WTC11 (cell line): ENCODE measurements around the gene FHIT. TPM values are rescaled to one million over a fixed set of nuclear protein-coding genes. Genes with fewer than 3 reads are reported as not detected.
"Not testable (repeated sequence)": the region's sequence is repeated elsewhere in the genome, so short reads cannot be mapped to it uniquely, and the experiment has no call there.

Experiments used
- ATAC-seq: fragments of 200-7000 bp; cut with Tn5 transposase; 2 replicates; pipeline ENCODE4 v1.10.0; 2021; ENCODE audit warnings: mild to moderate bottlenecking, moderate library complexity
- CTCF ChIA-PET: fragments of 300-600 bp; sonication (Branson Sonifier 250); formaldehyde crosslinking; loops from one replicate; lab custom pipeline; 2021; ENCODE audit warnings: antibody characterized with exemption; lab: Charles Lee
- POLR2A ChIA-PET: fragments of 350-600 bp; sonication (Branson Sonifier 250); formaldehyde crosslinking; loops from one replicate; lab custom pipeline; 2021; ENCODE audit warnings: antibody characterized with exemption; lab: Charles Lee
- DNase-seq: peaks from one replicate; pipeline ENCODE4 v3.0.0; 2021; ENCODE audit warnings: low spot score
- H3K27ac Mint-ChIP-seq: 2 replicates; pipeline ENCODE4 v1.8.0; 2021; ENCODE audit warnings: mixed read lengths
- H3K27me3 Mint-ChIP-seq: 2 replicates; pipeline ENCODE4 v1.8.0; 2021; ENCODE audit warnings: low read depth, mild to moderate bottlenecking, moderate library complexity, mixed read lengths
- H3K36me3 Mint-ChIP-seq: 2 replicates; pipeline ENCODE4 v1.8.0; 2021; ENCODE audit warnings: mixed read lengths
- H3K4me1 Mint-ChIP-seq: 2 replicates; pipeline ENCODE4 v1.8.0; 2022; ENCODE audit warnings: mixed read lengths
- H3K4me3 Mint-ChIP-seq: 2 replicates; pipeline ENCODE4 v1.8.0; 2021; ENCODE audit warnings: mild to moderate bottlenecking, moderate library complexity, mixed read lengths
- H3K9me3 Mint-ChIP-seq: 2 replicates; pipeline ENCODE4 v1.8.0; 2021; ENCODE audit warnings: mixed read lengths
- CBFB ChIP-seq: sonication (generic); formaldehyde crosslinking; IDR thresholded peaks from 2 replicates; pipeline ENCODE4 v1.8.1; 2022; ENCODE audit warnings: mild to moderate bottlenecking, low read depth, missing genetic modification reagents
- CREB1 ChIP-seq: sonication (generic); formaldehyde crosslinking; IDR thresholded peaks from 2 replicates; pipeline ENCODE4 v1.8.0; 2023; ENCODE audit warnings: mild to moderate bottlenecking, missing genetic modification reagents
- EMX1 ChIP-seq: fragments of 250-450 bp; sonication (Bioruptor Pico); IDR thresholded peaks from 2 replicates; pipeline ENCODE4 v1.8.0; 2021; ENCODE audit warnings: mild to moderate bottlenecking
- GRHL2 ChIP-seq: fragments of 250-450 bp; sonication (Bioruptor Pico); IDR thresholded peaks from 2 replicates; pipeline ENCODE4 v1.8.0; 2022; ENCODE audit warnings: mild to moderate bottlenecking, moderate library complexity; ENCODE audit not compliant: insufficient replicate concordance, severe bottlenecking
- HMGA2 ChIP-seq: fragments of 250-450 bp; sonication (Bioruptor Pico); IDR thresholded peaks from 2 replicates; pipeline ENCODE4 v1.4.0; 2021; ENCODE audit warnings: mild to moderate bottlenecking, moderate library complexity
- IRF2 ChIP-seq: sonication (generic); formaldehyde crosslinking; IDR thresholded peaks from 2 replicates; pipeline ENCODE4 v1.8.0; 2022; ENCODE audit warnings: low read depth, missing genetic modification reagents, borderline replicate concordance
- KAT7 ChIP-seq: sonication (generic); formaldehyde crosslinking; IDR thresholded peaks from 2 replicates; pipeline ENCODE4 v1.8.1; 2023; ENCODE audit warnings: missing genetic modification reagents, mild to moderate bottlenecking, borderline replicate concordance
- NR2C2 ChIP-seq: sonication (generic); formaldehyde crosslinking; IDR thresholded peaks from 2 replicates; pipeline ENCODE4 v1.8.0; 2022; ENCODE audit warnings: mild to moderate bottlenecking, missing genetic modification reagents
- OVOL2 ChIP-seq: fragments of 250-450 bp; sonication (Bioruptor Pico); IDR thresholded peaks from 2 replicates; pipeline ENCODE4 v1.9.0; 2021; ENCODE audit warnings: mild to moderate bottlenecking, borderline replicate concordance
- RORB ChIP-seq: fragments of 250-450 bp; sonication (Bioruptor Pico); IDR thresholded peaks from 2 replicates; pipeline ENCODE4 v1.9.0; 2021; ENCODE audit warnings: mild to moderate bottlenecking
- SOX15 ChIP-seq: fragments of 250-450 bp; sonication (Bioruptor Pico); IDR thresholded peaks from 2 replicates; pipeline ENCODE4 v1.9.0; 2021; ENCODE audit warnings: mild to moderate bottlenecking
- total RNA-seq: library from RNA; stranded (reverse); gene quantifications from 3 replicates; pipeline ENCODE4 v1.2.3, GENCODE V29; 2021
- TF ChIP-seq, protein P1 (sequence below): sonication (generic); formaldehyde crosslinking; IDR thresholded peaks from 2 replicates; pipeline ENCODE4 v1.8.1; 2022; ENCODE audit warnings: low read depth, mild to moderate bottlenecking, moderate library complexity, missing genetic modification reagents, borderline replicate concordance
- TF ChIP-seq, protein P2 (sequence below): fragments of 250-450 bp; sonication (Bioruptor Pico); IDR thresholded peaks from 2 replicates; pipeline ENCODE4 v1.9.0; 2021; ENCODE audit warnings: moderate library complexity, mild to moderate bottlenecking, inconsistent platforms, borderline replicate concordance
- TF ChIP-seq, protein P3 (sequence below): sonication (generic); formaldehyde crosslinking; IDR thresholded peaks from 2 replicates; pipeline ENCODE4 v1.8.0; 2022; ENCODE audit warnings: mild to moderate bottlenecking, missing genetic modification reagents
- TF ChIP-seq, protein P4 (sequence below): fragments of 250-450 bp; sonication (Bioruptor Pico); IDR thresholded peaks from 2 replicates; pipeline ENCODE4 v1.8.0; 2021; ENCODE audit warnings: mild to moderate bottlenecking
- TF ChIP-seq, protein P5 (sequence below): fragments of 250-450 bp; sonication (Bioruptor Pico); IDR thresholded peaks from 2 replicates; pipeline ENCODE4 v2.1.2; 2022; ENCODE audit warnings: mild to moderate bottlenecking, moderate library complexity
- TF ChIP-seq, protein P6 (sequence below): sonication (generic); formaldehyde crosslinking; IDR thresholded peaks from 2 replicates; pipeline ENCODE4 v1.8.1; 2022; ENCODE audit warnings: mild to moderate bottlenecking, missing genetic modification reagents, moderate library complexity, borderline replicate concordance
- TF ChIP-seq, protein P7 (sequence below): sonication (generic); formaldehyde crosslinking; IDR thresholded peaks from 2 replicates; pipeline ENCODE4 v1.8.0; 2023; ENCODE audit warnings: mild to moderate bottlenecking, missing genetic modification reagents
- TF ChIP-seq, protein P8 (sequence below): sonication (generic); formaldehyde crosslinking; IDR thresholded peaks from 2 replicates; pipeline ENCODE4 v1.8.1; 2023; ENCODE audit warnings: mild to moderate bottlenecking, missing genetic modification reagents

FHIT gene
- total RNA-seq, 1 experiment from 2014 or later = 2.6 TPM

DNA sequence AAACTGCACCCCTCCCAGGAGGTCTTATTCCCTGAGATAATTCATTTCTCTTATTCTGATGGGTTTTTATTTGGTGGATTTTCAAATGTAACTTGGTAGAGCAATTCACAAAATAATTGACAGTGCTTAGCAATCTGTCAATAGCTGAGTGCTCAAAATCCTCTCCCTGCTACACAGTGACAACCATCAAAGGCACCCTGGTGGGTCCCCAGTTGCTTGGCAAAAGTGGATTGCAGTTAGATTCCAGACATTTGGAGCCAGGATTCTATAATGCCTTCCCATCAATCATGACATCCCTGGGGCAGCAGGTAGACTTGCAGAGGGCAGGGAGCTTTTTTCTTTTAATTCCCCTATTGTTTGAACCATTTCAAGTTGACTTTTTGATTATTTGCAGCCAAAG, 59.0 kb downstream of the FHIT start (continued):
- TF ChIP-seq, protein P1, sequence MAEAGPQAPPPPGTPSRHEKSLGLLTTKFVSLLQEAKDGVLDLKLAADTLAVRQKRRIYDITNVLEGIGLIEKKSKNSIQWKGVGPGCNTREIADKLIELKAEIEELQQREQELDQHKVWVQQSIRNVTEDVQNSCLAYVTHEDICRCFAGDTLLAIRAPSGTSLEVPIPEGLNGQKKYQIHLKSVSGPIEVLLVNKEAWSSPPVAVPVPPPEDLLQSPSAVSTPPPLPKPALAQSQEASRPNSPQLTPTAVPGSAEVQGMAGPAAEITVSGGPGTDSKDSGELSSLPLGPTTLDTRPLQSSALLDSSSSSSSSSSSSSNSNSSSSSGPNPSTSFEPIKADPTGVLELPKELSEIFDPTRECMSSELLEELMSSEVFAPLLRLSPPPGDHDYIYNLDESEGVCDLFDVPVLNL (CRISPR knock-in tag) = no peak
- TF ChIP-seq CBFB (no peak), KAT7 (CRISPR knock-in tag) (no peak), CREB1 (CRISPR knock-in tag) (no peak)
- TF ChIP-seq, protein P2, sequence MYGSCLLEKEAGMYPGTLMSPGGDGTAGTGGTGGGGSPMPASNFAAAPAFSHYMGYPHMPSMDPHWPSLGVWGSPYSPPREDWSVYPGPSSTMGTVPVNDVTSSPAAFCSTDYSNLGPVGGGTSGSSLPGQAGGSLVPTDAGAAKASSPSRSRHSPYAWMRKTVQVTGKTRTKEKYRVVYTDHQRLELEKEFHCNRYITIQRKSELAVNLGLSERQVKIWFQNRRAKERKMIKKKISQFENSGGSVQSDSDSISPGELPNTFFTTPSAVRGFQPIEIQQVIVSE (CRISPR knock-in tag) = no peak

DNA sequence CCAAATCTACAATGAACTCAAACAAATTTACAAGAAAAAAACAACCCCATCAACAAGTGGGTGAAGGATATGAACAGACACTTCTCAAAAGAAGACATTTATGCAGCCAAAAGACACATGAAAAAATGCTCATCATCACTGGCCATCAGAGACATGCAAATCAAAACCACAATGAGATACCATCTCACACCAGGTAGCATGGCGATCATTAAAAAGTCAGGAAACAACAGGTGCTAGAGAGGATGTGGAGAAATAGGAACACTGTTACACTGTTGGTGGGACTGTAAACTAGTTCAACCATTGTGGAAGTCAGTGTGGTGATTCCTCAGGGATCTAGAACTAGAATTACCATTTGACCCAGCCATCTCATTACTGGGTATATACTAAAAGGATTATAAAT, 61.0 kb downstream of the FHIT start:
- ATAC-seq, DNase-seq, H3K27me3 Mint-ChIP-seq, H3K27ac Mint-ChIP-seq, H3K4me3 Mint-ChIP-seq, POLR2A ChIA-PET, H3K36me3 Mint-ChIP-seq, CTCF ChIA-PET, H3K9me3 Mint-ChIP-seq: not testable (repeated sequence)
- H3K4me1 Mint-ChIP-seq = peaks cover 35% of the 10 kb centered on the region

DNA sequence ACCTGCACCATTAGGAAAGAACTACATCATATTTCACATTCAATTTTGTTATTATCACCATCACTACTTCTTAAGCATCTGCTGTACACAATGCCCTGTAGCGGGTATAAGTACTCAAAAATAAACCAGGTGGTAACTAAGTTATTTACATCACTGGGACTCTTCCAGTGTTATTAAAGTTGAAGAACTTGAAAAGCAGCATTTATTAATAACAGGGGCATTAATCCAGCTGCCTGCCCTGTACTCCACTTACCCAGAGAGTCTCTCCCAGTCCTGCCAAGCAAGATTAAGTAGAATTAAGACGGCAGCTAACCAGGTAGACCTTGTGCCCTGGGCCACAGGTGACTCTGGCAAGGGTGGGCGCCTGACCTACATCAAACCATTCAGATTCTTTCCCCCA, 65.2 kb downstream of the FHIT start:
- H3K36me3 Mint-ChIP-seq = peaks cover 2% of the 10 kb centered on the region; the same call in 1 of the 2 replicates
- peaks cover 4% of the 10 kb centered on the region for H3K4me1 Mint-ChIP-seq
- H3K27ac Mint-ChIP-seq = no peak overlapping the region
- ChIA-PET CTCF (interaction anchor here (1.0 kb wide), 1 partner anchor 13 kb away, joined by 3 read pairs; no protein-coding TSS in a partner anchor), POLR2A (no interaction called here)
- no peak overlapping the region for H3K4me3 Mint-ChIP-seq
- DNase-seq (no peak), ATAC-seq (no peak)
- no peaks in the 10 kb centered on the region for H3K27me3 Mint-ChIP-seq
- H3K9me3 Mint-ChIP-seq = no peaks in the 10 kb centered on the region
- TF ChIP-seq GRHL2 (CRISPR knock-in tag) (no peak), RORB (CRISPR knock-in tag) (no peak), KAT7 (CRISPR knock-in tag) (no peak), EMX1 (CRISPR knock-in tag) (no peak), NR2C2 (no peak), SOX15 (CRISPR knock-in tag) (no peak), IRF2 (CRISPR knock-in tag) (no peak), HMGA2 (no peak), OVOL2 (no peak)
- TF ChIP-seq, protein P3, sequence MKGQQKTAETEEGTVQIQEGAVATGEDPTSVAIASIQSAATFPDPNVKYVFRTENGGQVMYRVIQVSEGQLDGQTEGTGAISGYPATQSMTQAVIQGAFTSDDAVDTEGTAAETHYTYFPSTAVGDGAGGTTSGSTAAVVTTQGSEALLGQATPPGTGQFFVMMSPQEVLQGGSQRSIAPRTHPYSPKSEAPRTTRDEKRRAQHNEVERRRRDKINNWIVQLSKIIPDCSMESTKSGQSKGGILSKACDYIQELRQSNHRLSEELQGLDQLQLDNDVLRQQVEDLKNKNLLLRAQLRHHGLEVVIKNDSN (CRISPR knock-in tag) = no peak
- TF ChIP-seq, protein P4, sequence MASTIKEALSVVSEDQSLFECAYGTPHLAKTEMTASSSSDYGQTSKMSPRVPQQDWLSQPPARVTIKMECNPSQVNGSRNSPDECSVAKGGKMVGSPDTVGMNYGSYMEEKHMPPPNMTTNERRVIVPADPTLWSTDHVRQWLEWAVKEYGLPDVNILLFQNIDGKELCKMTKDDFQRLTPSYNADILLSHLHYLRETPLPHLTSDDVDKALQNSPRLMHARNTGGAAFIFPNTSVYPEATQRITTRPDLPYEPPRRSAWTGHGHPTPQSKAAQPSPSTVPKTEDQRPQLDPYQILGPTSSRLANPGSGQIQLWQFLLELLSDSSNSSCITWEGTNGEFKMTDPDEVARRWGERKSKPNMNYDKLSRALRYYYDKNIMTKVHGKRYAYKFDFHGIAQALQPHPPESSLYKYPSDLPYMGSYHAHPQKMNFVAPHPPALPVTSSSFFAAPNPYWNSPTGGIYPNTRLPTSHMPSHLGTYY (CRISPR knock-in tag) = no peak
- TF ChIP-seq, protein P5, sequence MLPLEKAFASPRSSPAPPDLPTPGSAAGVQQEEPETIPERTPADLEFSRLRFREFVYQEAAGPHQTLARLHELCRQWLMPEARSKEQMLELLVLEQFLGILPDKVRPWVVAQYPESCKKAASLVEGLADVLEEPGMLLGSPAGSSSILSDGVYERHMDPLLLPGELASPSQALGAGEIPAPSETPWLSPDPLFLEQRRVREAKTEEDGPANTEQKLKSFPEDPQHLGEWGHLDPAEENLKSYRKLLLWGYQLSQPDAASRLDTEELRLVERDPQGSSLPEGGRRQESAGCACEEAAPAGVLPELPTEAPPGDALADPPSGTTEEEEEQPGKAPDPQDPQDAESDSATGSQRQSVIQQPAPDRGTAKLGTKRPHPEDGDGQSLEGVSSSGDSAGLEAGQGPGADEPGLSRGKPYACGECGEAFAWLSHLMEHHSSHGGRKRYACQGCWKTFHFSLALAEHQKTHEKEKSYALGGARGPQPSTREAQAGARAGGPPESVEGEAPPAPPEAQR = no peak
- TF ChIP-seq, protein P6, sequence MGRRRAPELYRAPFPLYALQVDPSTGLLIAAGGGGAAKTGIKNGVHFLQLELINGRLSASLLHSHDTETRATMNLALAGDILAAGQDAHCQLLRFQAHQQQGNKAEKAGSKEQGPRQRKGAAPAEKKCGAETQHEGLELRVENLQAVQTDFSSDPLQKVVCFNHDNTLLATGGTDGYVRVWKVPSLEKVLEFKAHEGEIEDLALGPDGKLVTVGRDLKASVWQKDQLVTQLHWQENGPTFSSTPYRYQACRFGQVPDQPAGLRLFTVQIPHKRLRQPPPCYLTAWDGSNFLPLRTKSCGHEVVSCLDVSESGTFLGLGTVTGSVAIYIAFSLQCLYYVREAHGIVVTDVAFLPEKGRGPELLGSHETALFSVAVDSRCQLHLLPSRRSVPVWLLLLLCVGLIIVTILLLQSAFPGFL = no peak
- TF ChIP-seq, protein P1 (CRISPR knock-in tag) = no peak
- TF ChIP-seq, protein P7, sequence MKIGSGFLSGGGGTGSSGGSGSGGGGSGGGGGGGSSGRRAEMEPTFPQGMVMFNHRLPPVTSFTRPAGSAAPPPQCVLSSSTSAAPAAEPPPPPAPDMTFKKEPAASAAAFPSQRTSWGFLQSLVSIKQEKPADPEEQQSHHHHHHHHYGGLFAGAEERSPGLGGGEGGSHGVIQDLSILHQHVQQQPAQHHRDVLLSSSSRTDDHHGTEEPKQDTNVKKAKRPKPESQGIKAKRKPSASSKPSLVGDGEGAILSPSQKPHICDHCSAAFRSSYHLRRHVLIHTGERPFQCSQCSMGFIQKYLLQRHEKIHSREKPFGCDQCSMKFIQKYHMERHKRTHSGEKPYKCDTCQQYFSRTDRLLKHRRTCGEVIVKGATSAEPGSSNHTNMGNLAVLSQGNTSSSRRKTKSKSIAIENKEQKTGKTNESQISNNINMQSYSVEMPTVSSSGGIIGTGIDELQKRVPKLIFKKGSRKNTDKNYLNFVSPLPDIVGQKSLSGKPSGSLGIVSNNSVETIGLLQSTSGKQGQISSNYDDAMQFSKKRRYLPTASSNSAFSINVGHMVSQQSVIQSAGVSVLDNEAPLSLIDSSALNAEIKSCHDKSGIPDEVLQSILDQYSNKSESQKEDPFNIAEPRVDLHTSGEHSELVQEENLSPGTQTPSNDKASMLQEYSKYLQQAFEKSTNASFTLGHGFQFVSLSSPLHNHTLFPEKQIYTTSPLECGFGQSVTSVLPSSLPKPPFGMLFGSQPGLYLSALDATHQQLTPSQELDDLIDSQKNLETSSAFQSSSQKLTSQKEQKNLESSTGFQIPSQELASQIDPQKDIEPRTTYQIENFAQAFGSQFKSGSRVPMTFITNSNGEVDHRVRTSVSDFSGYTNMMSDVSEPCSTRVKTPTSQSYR (CRISPR knock-in tag) = no peak
- TF ChIP-seq, protein P8, sequence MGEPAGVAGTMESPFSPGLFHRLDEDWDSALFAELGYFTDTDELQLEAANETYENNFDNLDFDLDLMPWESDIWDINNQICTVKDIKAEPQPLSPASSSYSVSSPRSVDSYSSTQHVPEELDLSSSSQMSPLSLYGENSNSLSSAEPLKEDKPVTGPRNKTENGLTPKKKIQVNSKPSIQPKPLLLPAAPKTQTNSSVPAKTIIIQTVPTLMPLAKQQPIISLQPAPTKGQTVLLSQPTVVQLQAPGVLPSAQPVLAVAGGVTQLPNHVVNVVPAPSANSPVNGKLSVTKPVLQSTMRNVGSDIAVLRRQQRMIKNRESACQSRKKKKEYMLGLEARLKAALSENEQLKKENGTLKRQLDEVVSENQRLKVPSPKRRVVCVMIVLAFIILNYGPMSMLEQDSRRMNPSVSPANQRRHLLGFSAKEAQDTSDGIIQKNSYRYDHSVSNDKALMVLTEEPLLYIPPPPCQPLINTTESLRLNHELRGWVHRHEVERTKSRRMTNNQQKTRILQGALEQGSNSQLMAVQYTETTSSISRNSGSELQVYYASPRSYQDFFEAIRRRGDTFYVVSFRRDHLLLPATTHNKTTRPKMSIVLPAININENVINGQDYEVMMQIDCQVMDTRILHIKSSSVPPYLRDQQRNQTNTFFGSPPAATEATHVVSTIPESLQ (CRISPR knock-in tag) = no peak
